HepG2 (cell line): ENCODE measurements around the gene LTB4R2. TPM values are rescaled to one million over a fixed set of nuclear protein-coding genes. Genes with fewer than 3 reads are reported as not detected.
A peak's percentile ranks its signal among the peaks of the same experiment; 100 is the strongest.

Source experiments
- BCL6 ChIP-seq: IDR thresholded peaks from 2 replicates; pipeline ENCODE4 v1.6.1; 2016; ENCODE audit warnings: missing genetic modification reagents, missing compliant biosample characterization
- HCFC1 ChIP-seq: fragments of 150-350 bp; IDR thresholded peaks from 2 replicates; pipeline ENCODE4 v1.6.1; 2014; ENCODE audit warnings: low read depth, low read length
- HNRNPH1 ChIP-seq: fragments of 200-400 bp; formaldehyde crosslinking; optimal IDR thresholded peaks from 2 replicates; pipeline ENCODE3; 2017; ENCODE audit warnings: mild to moderate bottlenecking, low read depth, low read length
- MBNL3 ChIP-seq: fragments of 250-450 bp; sonication (Bioruptor Pico); conservative IDR thresholded peaks from 2 replicates; pipeline ENCODE4 v1.8.0; 2022; ENCODE audit warnings: mild to moderate bottlenecking, inconsistent platforms
- MEIS1 ChIP-seq: sonication (generic); formaldehyde crosslinking; IDR thresholded peaks from 2 replicates; pipeline ENCODE4 v1.9.0; 2021; ENCODE audit warnings: mild to moderate bottlenecking, missing genetic modification reagents, moderate library complexity, borderline replicate concordance
- NAIF1 ChIP-seq: sonication (generic); formaldehyde crosslinking; IDR thresholded peaks from 2 replicates; pipeline ENCODE4 v1.5.0; 2020; ENCODE audit warnings: mild to moderate bottlenecking, missing genetic modification reagents, borderline replicate concordance
- NFIB ChIP-seq: sonication (generic); formaldehyde crosslinking; IDR thresholded peaks from 2 replicates; pipeline ENCODE4 v1.9.0; 2021; ENCODE audit warnings: missing genetic modification reagents, mild to moderate bottlenecking, borderline replicate concordance
- NFIC ChIP-seq: IDR thresholded peaks from 2 replicates; pipeline ENCODE4 v1.6.1; 2012; ENCODE audit warnings: mild to moderate bottlenecking, low read length, inconsistent platforms
- ONECUT2 ChIP-seq: sonication (generic); formaldehyde crosslinking; IDR thresholded peaks from 2 replicates; pipeline ENCODE4 v1.4.0; 2020; ENCODE audit warnings: missing genetic modification reagents
- PPARG ChIP-seq: conservative IDR thresholded peaks from 2 replicates; pipeline ENCODE4 v1.6.1; 2016; ENCODE audit warnings: missing biosample characterization, missing genetic modification reagents
- PTBP1 ChIP-seq: fragments of 200-400 bp; formaldehyde crosslinking; IDR thresholded peaks from 2 replicates; pipeline ENCODE4 v1.6.1; 2018; ENCODE audit warnings: low read length, low read depth; ENCODE audit not compliant: poor library complexity, severe bottlenecking
- SMAD3 ChIP-seq: sonication (generic); formaldehyde crosslinking; IDR thresholded peaks from 2 replicates; pipeline ENCODE4 v1.4.0; 2020; ENCODE audit warnings: missing genetic modification reagents
- SRSF9 ChIP-seq: fragments of 200-400 bp; formaldehyde crosslinking; IDR thresholded peaks from 2 replicates; pipeline ENCODE4 v1.6.1; 2018; ENCODE audit warnings: borderline replicate concordance, mild to moderate bottlenecking, low read depth, low read length; ENCODE audit not compliant: insufficient read depth, poor library complexity, severe bottlenecking
- THAP11 ChIP-seq: IDR thresholded peaks from 2 replicates; pipeline ENCODE4 v1.6.1; 2016; ENCODE audit warnings: missing biosample characterization, missing genetic modification reagents
- ZBTB21 ChIP-seq: sonication (generic); formaldehyde crosslinking; IDR thresholded peaks from 2 replicates; pipeline ENCODE4 v1.4.0; 2020; ENCODE audit warnings: missing genetic modification reagents
- ZBTB38 ChIP-seq: sonication (generic); formaldehyde crosslinking; IDR thresholded peaks from 2 replicates; pipeline ENCODE4 v1.5.1; 2020; ENCODE audit warnings: mild to moderate bottlenecking, missing genetic modification reagents
- ZNF138 ChIP-seq: sonication (generic); formaldehyde crosslinking; IDR thresholded peaks from 2 replicates; pipeline ENCODE4 v1.5.0; 2020; ENCODE audit warnings: mild to moderate bottlenecking, low read depth, missing genetic modification reagents
- ZNF343 ChIP-seq: sonication (generic); formaldehyde crosslinking; IDR thresholded peaks from 2 replicates; pipeline ENCODE4 v1.4.0; 2020; ENCODE audit warnings: mild to moderate bottlenecking, missing genetic modification reagents
- ZNF354B ChIP-seq: sonication (generic); formaldehyde crosslinking; IDR thresholded peaks from 2 replicates; pipeline ENCODE4 v1.8.0; 2022; ENCODE audit warnings: mild to moderate bottlenecking, missing genetic modification reagents
- ZNF431 ChIP-seq: sonication (generic); formaldehyde crosslinking; IDR thresholded peaks from 2 replicates; pipeline ENCODE4 v1.9.0; 2022; ENCODE audit warnings: missing genetic modification reagents, low read depth, mild to moderate bottlenecking, borderline replicate concordance
- ZNF510 ChIP-seq: sonication (generic); formaldehyde crosslinking; IDR thresholded peaks from 2 replicates; pipeline ENCODE4 v1.4.0; 2020; ENCODE audit warnings: low read depth, mild to moderate bottlenecking, missing genetic modification reagents
- ZNF747 ChIP-seq: sonication (generic); formaldehyde crosslinking; IDR thresholded peaks from 2 replicates; pipeline ENCODE4 v1.8.1; 2023; ENCODE audit warnings: missing genetic modification reagents, mild to moderate bottlenecking, borderline replicate concordance
- ZNF772 ChIP-seq: sonication (generic); formaldehyde crosslinking; IDR thresholded peaks from 2 replicates; pipeline ENCODE4 v1.5.0; 2020; ENCODE audit warnings: mild to moderate bottlenecking, missing genetic modification reagents
- ZSCAN30 ChIP-seq: sonication (generic); formaldehyde crosslinking; IDR thresholded peaks from 2 replicates; pipeline ENCODE4 v1.5.0; 2020; ENCODE audit warnings: mild to moderate bottlenecking, missing genetic modification reagents
- polyA plus RNA-seq, 8 experiments: library from polyadenylated mRNA; depleted of rRNA in 3 of 8; stranded (reverse) in 7 of 8; unstranded in 1 of 8; fragments of >200 nt; fragmentation: Illumina TruSeq in 4 of 8; extraction: Trizol in 4 of 8; gene quantifications; 2 replicates each; pipeline versions ENCODE4 v1.2.1 to v1.2.3, GENCODE V29; 2011 to 2016; ENCODE audit warnings: low read depth in 4 of 8, missing spikeins in 1 of 8, mixed read lengths in 1 of 8; ENCODE audit not compliant: insufficient read depth in 1 of 8
- total RNA-seq, 5 experiments: library from RNA; depleted of rRNA; stranded (reverse); fragments of >200 nt; fragmentation: Illumina TruSeq; extraction: Trizol; gene quantifications; 2 replicates each; pipeline ENCODE4 v1.2.3, GENCODE V29; 2016; ENCODE audit warnings: low read depth in 1 of 5
- TF ChIP-seq, protein P1 (sequence below): sonication (generic); formaldehyde crosslinking; IDR thresholded peaks from 2 replicates; pipeline ENCODE4 v1.5.0; 2020; ENCODE audit warnings: mild to moderate bottlenecking, missing genetic modification reagents, borderline replicate concordance
- TF ChIP-seq, protein P2 (sequence below): sonication (generic); formaldehyde crosslinking; IDR thresholded peaks from 2 replicates; pipeline ENCODE4 v1.9.0; 2021; ENCODE audit warnings: missing genetic modification reagents, mild to moderate bottlenecking, borderline replicate concordance
- TF ChIP-seq, protein P3 (sequence below): sonication (generic); formaldehyde crosslinking; IDR thresholded peaks from 2 replicates; pipeline ENCODE4 v1.8.0; 2023; ENCODE audit warnings: mild to moderate bottlenecking, missing genetic modification reagents

Gene LTB4R2
- total and polyA plus RNA-seq, 2 of the 13 experiments (the other 11 are each of a cell fraction or from before 2014, with no cell fraction given): 3.9 to 6.9 TPM

DNA sequence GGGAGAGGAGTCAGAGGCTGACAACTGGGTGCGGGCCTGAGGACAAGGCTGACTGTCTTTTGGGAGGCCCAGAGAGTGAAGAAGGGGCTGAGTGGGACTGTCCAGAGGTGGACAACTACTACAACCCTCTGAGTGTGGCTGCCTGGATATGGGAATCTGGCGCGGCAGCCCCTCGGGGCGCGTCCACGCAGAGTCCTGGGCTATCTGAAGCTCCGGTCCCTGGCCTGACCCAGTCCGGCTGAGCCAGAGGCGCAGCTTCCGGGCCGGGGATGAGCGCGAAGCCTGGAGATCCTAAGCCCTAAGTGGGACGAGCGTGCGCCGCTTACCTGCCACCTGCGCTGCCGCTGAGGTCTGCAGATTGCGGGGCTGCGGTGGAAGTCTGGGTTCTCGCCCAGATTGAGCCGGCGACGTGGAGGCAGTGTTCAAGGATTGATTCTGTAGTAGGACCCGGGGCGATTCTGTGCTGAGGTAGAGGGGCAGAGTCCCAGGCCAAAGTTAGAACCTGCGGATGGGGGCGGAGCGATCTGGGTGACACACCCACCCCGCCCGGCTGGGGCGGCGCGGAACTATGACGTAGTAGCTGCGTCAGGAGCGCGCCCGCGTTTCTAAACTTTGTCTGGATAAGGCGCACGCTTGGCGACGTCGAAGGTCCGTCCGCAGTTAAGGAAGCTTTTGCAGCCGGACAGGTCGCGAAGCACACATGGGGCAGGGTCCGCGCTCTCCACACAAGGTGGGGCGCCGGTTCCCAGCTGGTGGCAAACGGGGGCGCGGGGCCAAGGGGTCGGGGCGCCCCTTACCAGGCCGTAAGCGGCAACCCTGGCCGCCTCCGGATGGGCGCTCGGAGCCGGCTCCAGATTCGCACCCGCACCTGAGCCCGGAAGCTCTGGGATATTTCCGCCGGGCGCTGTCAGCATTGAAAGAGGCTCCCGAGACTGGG, 10.4 kb upstream of the LTB4R2 start, which contains the start of the genes DHRS1 and NOP9 (continued):
- peak; percentile 77 for TF ChIP-seq PPARG (CRISPR knock-in tag)
- TF ChIP-seq, protein P1, sequence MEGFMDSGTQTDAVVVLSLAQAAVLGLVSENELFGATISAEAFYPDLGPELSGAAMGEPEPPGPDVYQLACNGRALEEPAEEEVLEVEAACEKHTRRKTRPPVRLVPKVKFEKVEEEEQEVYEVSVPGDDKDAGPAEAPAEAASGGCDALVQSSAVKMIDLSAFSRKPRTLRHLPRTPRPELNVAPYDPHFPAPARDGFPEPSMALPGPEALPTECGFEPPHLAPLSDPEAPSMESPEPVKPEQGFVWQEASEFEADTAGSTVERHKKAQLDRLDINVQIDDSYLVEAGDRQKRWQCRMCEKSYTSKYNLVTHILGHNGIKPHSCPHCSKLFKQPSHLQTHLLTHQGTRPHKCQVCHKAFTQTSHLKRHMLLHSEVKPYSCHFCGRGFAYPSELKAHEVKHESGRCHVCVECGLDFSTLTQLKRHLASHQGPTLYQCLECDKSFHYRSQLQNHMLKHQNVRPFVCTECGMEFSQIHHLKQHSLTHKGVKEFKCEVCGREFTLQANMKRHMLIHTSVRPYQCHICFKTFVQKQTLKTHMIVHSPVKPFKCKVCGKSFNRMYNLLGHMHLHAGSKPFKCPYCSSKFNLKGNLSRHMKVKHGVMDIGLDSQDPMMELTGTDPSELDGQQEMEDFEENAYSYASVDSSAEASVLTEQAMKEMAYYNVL (CRISPR knock-in tag): peak; percentile 28; the same call in 1 of the 2 replicates
- TF ChIP-seq, protein P2, sequence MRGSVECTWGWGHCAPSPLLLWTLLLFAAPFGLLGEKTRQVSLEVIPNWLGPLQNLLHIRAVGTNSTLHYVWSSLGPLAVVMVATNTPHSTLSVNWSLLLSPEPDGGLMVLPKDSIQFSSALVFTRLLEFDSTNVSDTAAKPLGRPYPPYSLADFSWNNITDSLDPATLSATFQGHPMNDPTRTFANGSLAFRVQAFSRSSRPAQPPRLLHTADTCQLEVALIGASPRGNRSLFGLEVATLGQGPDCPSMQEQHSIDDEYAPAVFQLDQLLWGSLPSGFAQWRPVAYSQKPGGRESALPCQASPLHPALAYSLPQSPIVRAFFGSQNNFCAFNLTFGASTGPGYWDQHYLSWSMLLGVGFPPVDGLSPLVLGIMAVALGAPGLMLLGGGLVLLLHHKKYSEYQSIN (CRISPR knock-in tag): no peak
- TF ChIP-seq HCFC1: peak; percentile 90
- TF ChIP-seq SRSF9: no peak
- TF ChIP-seq ZBTB21: peak; percentile 93
- TF ChIP-seq ONECUT2: peak; percentile 65
- peak; percentile 99 for TF ChIP-seq ZNF138 (CRISPR knock-in tag)
- no peak for TF ChIP-seq ZNF431 (CRISPR knock-in tag)
- TF ChIP-seq NFIB (CRISPR knock-in tag): no peak
- TF ChIP-seq, protein P3, sequence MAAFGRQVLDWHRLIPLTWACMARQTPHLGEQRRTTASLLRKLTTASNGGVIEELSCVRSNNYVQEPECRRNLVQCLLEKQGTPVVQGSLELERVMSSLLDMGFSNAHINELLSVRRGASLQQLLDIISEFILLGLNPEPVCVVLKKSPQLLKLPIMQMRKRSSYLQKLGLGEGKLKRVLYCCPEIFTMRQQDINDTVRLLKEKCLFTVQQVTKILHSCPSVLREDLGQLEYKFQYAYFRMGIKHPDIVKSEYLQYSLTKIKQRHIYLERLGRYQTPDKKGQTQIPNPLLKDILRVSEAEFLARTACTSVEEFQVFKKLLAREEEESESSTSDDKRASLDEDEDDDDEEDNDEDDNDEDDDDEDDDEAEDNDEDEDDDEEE (CRISPR knock-in tag): peak; percentile 80; the same call in 1 of the 2 replicates
- TF ChIP-seq ZNF354B (CRISPR knock-in tag): peak; percentile 79; the same call in 1 of the 2 replicates
- TF ChIP-seq SMAD3 (CRISPR knock-in tag): peak; percentile 99
- no peak for TF ChIP-seq HNRNPH1
- peak; percentile 96 for TF ChIP-seq ZNF772 (CRISPR knock-in tag)
- peak; percentile 93 for TF ChIP-seq ZNF343
- peak; percentile 94 for TF ChIP-seq MEIS1 (CRISPR knock-in tag)
- TF ChIP-seq MBNL3: no peak
- no peak for TF ChIP-seq PTBP1
- no peak for TF ChIP-seq NFIC
- TF ChIP-seq ZNF510 (CRISPR knock-in tag): peak; percentile 98
- peak; percentile 99 for TF ChIP-seq ZNF747 (CRISPR knock-in tag)
- TF ChIP-seq BCL6 (CRISPR knock-in tag): peak; percentile 61
- peak; percentile 92; the same call in 1 of the 2 replicates for TF ChIP-seq NAIF1 (CRISPR knock-in tag)
- TF ChIP-seq ZBTB38: peak; percentile 91
- TF ChIP-seq ZSCAN30 (CRISPR knock-in tag): no peak
- TF ChIP-seq THAP11 (CRISPR knock-in tag): peak; percentile 95
